ENCODE data around the gene STAG1.
A peak's percentile ranks its signal among the peaks of the same experiment; 100 is the strongest.

The STAG1 gene

DNA sequence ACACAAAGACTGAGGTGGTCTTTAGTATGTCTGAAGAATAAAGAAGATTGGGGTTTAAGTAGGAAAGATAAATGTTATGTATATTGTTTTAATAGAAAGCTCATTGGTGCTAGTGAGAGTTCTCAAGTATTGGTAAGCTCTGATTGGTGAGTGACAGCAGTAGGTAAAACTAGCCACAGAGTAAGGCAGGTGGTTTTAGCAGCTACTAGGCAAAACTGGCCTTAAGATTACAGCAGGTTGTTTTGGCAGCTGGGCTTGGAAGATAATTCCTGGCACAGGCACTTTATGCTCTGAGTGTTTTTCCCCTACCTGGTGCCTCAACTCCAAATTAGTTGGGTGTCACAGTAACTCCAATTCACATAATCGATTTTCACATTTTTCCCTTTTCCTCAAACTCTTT is 66.3 kb downstream of the STAG1 start:
- ChIA-PET POLR2A (no interaction called here), CTCF (interaction anchor here (1.3 kb wide), 1 partner anchor 66 kb away, joined by 3 read pairs; the partner anchor contains the start of gene STAG1)
- Histone ChIP-seq H3K27ac (ENCODE audit: extremely low read depth, low read depth, low read length) (no peak overlapping the region), H3K9me3 (ENCODE audit: control insufficient read depth, insufficient read depth, low read depth, low read length) (no peaks in the 10 kb centered on the region), H3K4me3 (ENCODE audit: low read depth, low read length) (no peak overlapping the region), H3K36me3 (ENCODE audit: control insufficient read depth in 2 of 2, insufficient read depth in 1 of 2, low read length in 2 of 2) (no peaks in the 10 kb centered on the region), H3K4me1 (ENCODE audit: control insufficient read depth, insufficient read depth, low read length) (no peaks in the 10 kb centered on the region)
- TF ChIP-seq ZSCAN30 (tag by site-specific recombination; IDR thresholded peaks at IDR 0.05) (no peak), ZNF184 (tag by site-specific recombination; IDR thresholded peaks at IDR 0.05) (no peak), ZNF658 (tag by site-specific recombination; IDR thresholded peaks at IDR 0.05) (no peak), ZNF239 (tag by site-specific recombination; IDR thresholded peaks at IDR 0.05) (no peak), MZF1 (tag by site-specific recombination; IDR thresholded peaks at IDR 0.05; ENCODE audit: borderline replicate concordance) (no peak), ZNF701 (tag by site-specific recombination; IDR thresholded peaks at IDR 0.05) (no peak), ZNF791 (tag by site-specific recombination; IDR thresholded peaks at IDR 0.05) (no peak), ZNF768 (tag by site-specific recombination; IDR thresholded peaks at IDR 0.05) (no peak), ZSCAN16 (tag by site-specific recombination; IDR thresholded peaks at IDR 0.05) (no peak), ZNF138 (tag by site-specific recombination; IDR thresholded peaks at IDR 0.05; ENCODE audit: borderline replicate concordance) (no peak), ZNF324 (tag by site-specific recombination; IDR thresholded peaks at IDR 0.05) (no peak), ZNF202 (tag by site-specific recombination; IDR thresholded peaks at IDR 0.05; ENCODE audit: borderline replicate concordance) (no peak), SALL2 (tag by site-specific recombination; IDR thresholded peaks at IDR 0.05; ENCODE audit: borderline replicate concordance) (no peak), ZNF433 (tag by site-specific recombination; IDR thresholded peaks at IDR 0.05; ENCODE audit: low read depth) (no peak), ZNF660 (tag by site-specific recombination; IDR thresholded peaks at IDR 0.05) (no peak), ZNF777 (tag by site-specific recombination; IDR thresholded peaks at IDR 0.05; ENCODE audit: borderline replicate concordance) (no peak), ZNF2 (tag by site-specific recombination; IDR thresholded peaks at IDR 0.05) (no peak)
- TF ChIP-seq, protein P1, sequence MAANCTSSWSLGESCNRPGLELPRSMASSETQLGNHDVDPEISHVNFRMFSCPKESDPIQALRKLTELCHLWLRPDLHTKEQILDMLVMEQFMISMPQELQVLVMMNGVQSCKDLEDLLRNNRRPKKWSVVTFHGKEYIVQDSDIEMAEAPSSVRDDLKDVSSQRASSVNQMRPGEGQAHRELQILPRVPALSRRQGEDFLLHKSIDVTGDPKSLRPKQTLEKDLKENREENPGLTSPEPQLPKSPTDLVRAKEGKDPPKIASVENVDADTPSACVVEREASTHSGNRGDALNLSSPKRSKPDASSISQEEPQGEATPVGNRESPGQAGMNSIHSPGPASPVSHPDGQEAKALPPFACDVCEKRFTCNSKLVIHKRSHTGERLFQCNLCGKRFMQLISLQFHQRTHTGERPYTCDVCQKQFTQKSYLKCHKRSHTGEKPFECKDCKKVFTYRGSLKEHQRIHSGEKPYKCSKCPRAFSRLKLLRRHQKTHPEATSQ (tag by site-specific recombination; IDR thresholded peaks at IDR 0.05) = no peak

DNA sequence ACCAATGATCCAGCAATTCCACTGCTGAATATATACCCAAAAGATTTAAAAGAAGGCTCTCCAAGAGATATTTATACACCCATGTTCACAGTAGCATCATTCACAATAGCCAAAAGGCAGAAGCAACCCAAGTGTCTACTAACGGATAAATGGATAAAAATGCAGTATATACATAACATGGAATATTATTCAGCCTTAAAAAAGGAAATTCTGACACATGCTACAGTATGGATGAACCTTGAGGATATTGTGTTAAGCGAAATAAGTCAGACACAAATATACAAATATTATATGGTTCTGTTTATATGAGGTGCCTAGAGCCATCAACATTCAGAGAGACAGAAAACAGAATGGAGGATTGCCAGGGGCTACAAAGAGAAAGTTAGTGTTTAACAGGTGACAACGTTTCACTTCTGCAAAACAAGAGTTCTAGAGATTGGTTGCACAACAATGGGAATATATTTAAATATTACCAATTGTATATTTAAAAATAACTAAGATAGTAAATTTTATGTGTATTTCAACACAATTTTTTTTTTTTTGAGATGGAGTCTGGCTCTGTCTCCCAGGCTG is 69.4 kb downstream of the STAG1 start:
- Histone ChIP-seq H3K36me3 (ENCODE audit: control insufficient read depth in 2 of 2, insufficient read depth in 1 of 2, low read length in 2 of 2) (no peaks in the 10 kb centered on the region), H3K4me1 (ENCODE audit: control insufficient read depth, insufficient read depth, low read length) (no peaks in the 10 kb centered on the region), H3K4me3 (ENCODE audit: low read depth, low read length) (no peak overlapping the region), H3K9me3 (ENCODE audit: control insufficient read depth, insufficient read depth, low read depth, low read length) (no peaks in the 10 kb centered on the region), H3K27ac (ENCODE audit: extremely low read depth, low read depth, low read length) (no peak overlapping the region)
- TF ChIP-seq, protein P2, sequence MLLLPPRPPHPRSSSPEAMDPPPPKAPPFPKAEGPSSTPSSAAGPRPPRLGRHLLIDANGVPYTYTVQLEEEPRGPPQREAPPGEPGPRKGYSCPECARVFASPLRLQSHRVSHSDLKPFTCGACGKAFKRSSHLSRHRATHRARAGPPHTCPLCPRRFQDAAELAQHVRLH (tag by site-specific recombination; IDR thresholded peaks at IDR 0.05) = no peak
- TF ChIP-seq, protein P1 (tag by site-specific recombination; IDR thresholded peaks at IDR 0.05) = no peak
- peak; percentile 63; the same call in 1 of the 2 replicates for TF ChIP-seq ZNF146 (tag by site-specific recombination; IDR thresholded peaks at IDR 0.05)
- POLR2A ChIA-PET = no interaction called here
- CTCF ChIA-PET = no interaction called here

DNA sequence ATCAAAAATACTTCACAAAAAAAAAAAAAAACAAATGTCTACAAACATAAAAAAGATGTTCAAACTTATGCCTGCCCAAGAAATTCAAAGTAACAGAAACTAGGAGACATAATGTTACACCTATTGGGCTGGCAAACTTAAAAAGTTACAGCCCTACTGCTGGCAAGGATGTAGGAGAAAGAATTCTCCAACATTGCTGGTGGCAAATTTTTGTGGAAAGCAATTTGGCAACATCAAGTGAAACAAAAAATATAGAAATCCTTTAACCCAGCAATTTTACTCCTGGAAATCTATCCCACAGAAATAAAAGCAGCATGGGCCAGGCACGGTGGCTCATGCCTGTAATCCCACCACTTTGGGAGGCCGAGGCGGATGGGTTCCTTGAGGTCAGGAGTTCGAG is 73.2 kb downstream of the STAG1 start:
- H3K27ac ChIP-seq (ENCODE audit: extremely low read depth, low read depth, low read length) = no peak overlapping the region
- no peaks in the 10 kb centered on the region for H3K9me3 ChIP-seq (ENCODE audit: control insufficient read depth, insufficient read depth, low read depth, low read length)
- POLR2A ChIA-PET = interaction anchor here (1.1 kb wide), 1 partner anchor 73 kb away, joined by 4 read pairs; the partner anchor contains the start of gene STAG1
- H3K36me3 ChIP-seq (ENCODE audit: control insufficient read depth in 2 of 2, insufficient read depth in 1 of 2, low read length in 2 of 2) = no peaks in the 10 kb centered on the region
- CTCF ChIA-PET = no interaction called here
- no peak overlapping the region for H3K4me3 ChIP-seq (ENCODE audit: low read depth, low read length)
- H3K4me1 ChIP-seq (ENCODE audit: control insufficient read depth, insufficient read depth, low read length) = no peaks in the 10 kb centered on the region
- TF ChIP-seq ZNF114 (tag by site-specific recombination; IDR thresholded peaks at IDR 0.05) (no peak), ZNF23 (tag by site-specific recombination; IDR thresholded peaks at IDR 0.05; ENCODE audit: borderline replicate concordance) (no peak), ZNF133 (tag by site-specific recombination; IDR thresholded peaks at IDR 0.05) (no peak), KLF1 (tag by site-specific recombination; IDR thresholded peaks at IDR 0.05) (no peak), ZNF426 (tag by site-specific recombination; IDR thresholded peaks at IDR 0.05) (no peak), ZNF596 (tag by site-specific recombination; IDR thresholded peaks at IDR 0.05) (no peak), ZNF335 (tag by site-specific recombination; conservative IDR thresholded peaks at IDR 0.05) (no peak), HOXC10 (CRISPR knock-in tag; IDR thresholded peaks at IDR 0.05) (no peak), ZNF529 (tag by site-specific recombination; IDR thresholded peaks at IDR 0.05; ENCODE audit: insufficient replicate concordance) (no peak), ZSCAN30 (tag by site-specific recombination; IDR thresholded peaks at IDR 0.05) (no peak), YY2 (tag by site-specific recombination; IDR thresholded peaks at IDR 0.05) (no peak), ZNF174 (tag by site-specific recombination; IDR thresholded peaks at IDR 0.05) (no peak), HOXA7 (CRISPR knock-in tag; IDR thresholded peaks at IDR 0.05; ENCODE audit: borderline replicate concordance) (no peak)
